BLaER1 (cell line): ENCODE data around the gene GGTLC2.
"Not testable (repeated sequence)": the region's sequence is repeated elsewhere in the genome, so short reads cannot be mapped to it uniquely, and the experiment has no call there.

Experiments
- H3K27ac ChIP-seq: shearing (Covaris generic); formaldehyde crosslinking; 2 replicates; pipeline ENCODE4 v1.8.1; 2022
- H3K27me3 ChIP-seq: shearing (Covaris generic); formaldehyde crosslinking; 2 replicates; pipeline ENCODE4 v1.8.1; 2022
- H3K36me3 ChIP-seq: shearing (Covaris generic); formaldehyde crosslinking; 2 replicates; pipeline ENCODE4 v1.8.1; 2022
- H3K4me1 ChIP-seq: shearing (Covaris generic); formaldehyde crosslinking; 2 replicates; pipeline ENCODE4 v1.8.1; 2022
- H3K4me2 ChIP-seq: shearing (Covaris generic); formaldehyde crosslinking; 2 replicates; pipeline ENCODE4 v1.8.1; 2022
- H3K4me3 ChIP-seq: shearing (Covaris generic); formaldehyde crosslinking; 2 replicates; pipeline ENCODE4 v1.8.1; 2022
- H3K9ac ChIP-seq: shearing (Covaris generic); formaldehyde crosslinking; 2 replicates; pipeline ENCODE4 v1.8.1; 2022
- H3K9me3 ChIP-seq: shearing (Covaris generic); formaldehyde crosslinking; 2 replicates; pipeline ENCODE4 v1.8.1; 2022
- H4K20me1 ChIP-seq: shearing (Covaris generic); formaldehyde crosslinking; 2 replicates; pipeline ENCODE4 v1.8.1; 2022
- Cebpa-rat ChIP-seq: shearing (Covaris generic); IDR thresholded peaks from 2 replicates; pipeline ENCODE4 v1.8.1; 2022

GGTLC2 gene

GRCh38 chr22:22647952-22648351 is 3.5 kb downstream of the GGTLC2 start:
- H3K9ac ChIP-seq, H3K4me3 ChIP-seq, H3K36me3 ChIP-seq, H3K27ac ChIP-seq, H3K4me1 ChIP-seq, H3K27me3 ChIP-seq, H3K9me3 ChIP-seq, H4K20me1 ChIP-seq, H3K4me2 ChIP-seq: not testable (repeated sequence)

GRCh38 chr22:22648863-22649536 is 4.6 kb downstream of the GGTLC2 start:
- H3K4me1 ChIP-seq, H3K27me3 ChIP-seq, H3K4me3 ChIP-seq, H3K9me3 ChIP-seq, H3K4me2 ChIP-seq, H4K20me1 ChIP-seq, H3K36me3 ChIP-seq, H3K27ac ChIP-seq, H3K9ac ChIP-seq: not testable (repeated sequence)

GRCh38 chr22:22649761-22650160 is 5.3 kb downstream of the GGTLC2 start:
- not testable (repeated sequence) for H3K4me2 ChIP-seq, H3K4me3 ChIP-seq, H3K9me3 ChIP-seq, H3K27ac ChIP-seq, H3K9ac ChIP-seq, H3K36me3 ChIP-seq, H4K20me1 ChIP-seq, H3K27me3 ChIP-seq, H3K4me1 ChIP-seq

GRCh38 chr22:22650398-22650797 is 6.0 kb downstream of the GGTLC2 start:
- H3K9ac ChIP-seq, H3K36me3 ChIP-seq, H3K27ac ChIP-seq, H3K9me3 ChIP-seq, H4K20me1 ChIP-seq, H3K4me3 ChIP-seq, H3K4me2 ChIP-seq, H3K27me3 ChIP-seq: not testable (repeated sequence)
- H3K4me1 ChIP-seq = peaks cover 10% of the 10 kb centered on the region

- not testable (repeated sequence) for H3K4me2 ChIP-seq, H3K4me3 ChIP-seq, H3K9ac ChIP-seq, H4K20me1 ChIP-seq, H3K27ac ChIP-seq, H3K27me3 ChIP-seq, H3K36me3 ChIP-seq, H3K9me3 ChIP-seq
- peaks cover 16% of the 10 kb centered on the region for H3K4me1 ChIP-seq
These were observed 6.5 kb downstream of the GGTLC2 start for GRCh38 chr22:22650803-22651515.

GRCh38 chr22:22651593-22651992 is 7.2 kb downstream of the GGTLC2 start:
- not testable (repeated sequence) for H3K9me3 ChIP-seq, H3K4me3 ChIP-seq, H3K9ac ChIP-seq, H4K20me1 ChIP-seq, H3K36me3 ChIP-seq, H3K27me3 ChIP-seq, H3K4me2 ChIP-seq, H3K27ac ChIP-seq
- peaks cover 17% of the 10 kb centered on the region for H3K4me1 ChIP-seq

- H3K9me3 ChIP-seq, H3K9ac ChIP-seq, H3K27ac ChIP-seq, H3K36me3 ChIP-seq, H3K4me3 ChIP-seq, H3K27me3 ChIP-seq, H4K20me1 ChIP-seq, H3K4me2 ChIP-seq: not testable (repeated sequence)
- peaks cover 17% of the 10 kb centered on the region for H3K4me1 ChIP-seq
These were observed 7.7 kb downstream of the GGTLC2 start for GRCh38 chr22:22652102-22652501.

- H4K20me1 ChIP-seq, H3K27me3 ChIP-seq, H3K9ac ChIP-seq, H3K27ac ChIP-seq, H3K36me3 ChIP-seq, H3K4me3 ChIP-seq, H3K4me2 ChIP-seq, H3K9me3 ChIP-seq: not testable (repeated sequence)
- H3K4me1 ChIP-seq = peaks cover 17% of the 10 kb centered on the region
These were observed 8.2 kb downstream of the GGTLC2 start for GRCh38 chr22:22652573-22652972.

GRCh38 chr22:22653677-22654381 is 9.4 kb downstream of the GGTLC2 start:
- H3K9ac ChIP-seq, H3K4me2 ChIP-seq, H3K36me3 ChIP-seq: not testable (repeated sequence)

GRCh38 chr22:22655452-22656290 is 11.3 kb downstream of the GGTLC2 start:
- H3K4me2 ChIP-seq = peak overlapping the region; percentile 17

More at GRCh38 chr22:22653677-22654381, 9.4 kb downstream of the GGTLC2 start:
- peaks cover 17% of the 10 kb centered on the region for H3K4me1 ChIP-seq
- H4K20me1 ChIP-seq, H3K27ac ChIP-seq, H3K9me3 ChIP-seq, H3K4me3 ChIP-seq, H3K27me3 ChIP-seq: not testable (repeated sequence)

More at GRCh38 chr22:22655452-22656290, 11.3 kb downstream of the GGTLC2 start:
- H4K20me1 ChIP-seq = no peaks in the 10 kb centered on the region
- no peaks in the 10 kb centered on the region for H3K36me3 ChIP-seq
- H3K27me3 ChIP-seq = no peaks in the 10 kb centered on the region
- H3K9ac ChIP-seq = no peak overlapping the region
- H3K4me1 ChIP-seq = peaks cover 27% of the 10 kb centered on the region
- H3K9me3 ChIP-seq = no peaks in the 10 kb centered on the region
- H3K4me3 ChIP-seq = no peak overlapping the region
- H3K27ac ChIP-seq = no peak overlapping the region
- no peak for TF ChIP-seq Cebpa-rat
